SK-N-SH (cell line): ENCODE data around the gene SAMD4B. TPM values are rescaled to one million over a fixed set of nuclear protein-coding genes. Genes with fewer than 3 reads are reported as not detected.
A peak's percentile ranks its signal among the peaks of the same experiment; 100 is the strongest.

Source experiments
- CTCF ChIA-PET: fragments of 300-600, 350-600 bp; formaldehyde crosslinking; extraction: SDS; loops from one replicate; lab custom pipeline; 2021; lab: Yijun Ruan, JAX
- POLR2A ChIA-PET: fragments of 350-600 bp; sonication (Branson Sonifier 250); formaldehyde crosslinking; extraction: SDS; loops from one replicate; lab custom pipeline; 2020; ENCODE audit warnings: antibody characterized with exemption, inconsistent platforms; lab: Yijun Ruan, JAX
- DNase-seq: peaks from one replicate; pipeline ENCODE4 v3.0.0; 2012
- H2AFZ ChIP-seq: fragments of 200-600 bp; sonication (generic); 2 replicates; pipeline ENCODE4 v1.8.1; 2016; ENCODE audit warnings: antibody characterized with exemption, mild to moderate bottlenecking, low read depth
- H3F3A ChIP-seq: fragments of 200-600 bp; sonication (generic); replicated peaks from 2 replicates; pipeline ENCODE3; 2016; ENCODE audit warnings: antibody characterized with exemption, mild to moderate bottlenecking; ENCODE audit not compliant: insufficient read depth
- H3K27ac ChIP-seq, 2 experiments: fragments of 200-500 bp in 1 of 2; fragments of 200-600 bp in 1 of 2; sonication (Bioruptor generic) in 1 of 2; sonication (generic), shearing (Covaris generic) in 1 of 2; 2 replicates each; pipeline versions ENCODE4 v1.5.1 to v1.6.1; 2014 to 2016; ENCODE audit warnings: low read depth in 2 of 2, inconsistent platforms in 1 of 2, low read length in 1 of 2, mild to moderate bottlenecking in 1 of 2, mixed read lengths in 1 of 2
- H3K27me3 ChIP-seq: fragments of 200-600 bp; sonication (generic), shearing (Covaris generic); 2 replicates; pipeline ENCODE4 v1.6.1; 2016; ENCODE audit warnings: mixed run types; ENCODE audit not compliant: insufficient read depth
- H3K36me3 ChIP-seq, 2 experiments: fragments of 200-500 bp in 1 of 2; fragments of 200-600 bp in 1 of 2; sonication (Bioruptor generic) in 1 of 2; sonication (generic) in 1 of 2; replicated peaks in 1 of 2; 2 replicates each; pipeline versions ENCODE3 to v1.5.1; 2014 to 2016; ENCODE audit warnings: low read length in 1 of 2, mild to moderate bottlenecking in 1 of 2; ENCODE audit not compliant: insufficient read depth in 2 of 2, control insufficient read depth in 1 of 2
- H3K4me1 ChIP-seq, 2 experiments: fragments of 200-500 bp in 1 of 2; fragments of 200-600 bp in 1 of 2; sonication (Bioruptor generic) in 1 of 2; sonication (generic), shearing (Covaris generic) in 1 of 2; 2 replicates each; pipeline versions ENCODE4 v1.5.1 to v1.6.1; 2014 to 2016; ENCODE audit warnings: low read depth in 1 of 2, low read length in 1 of 2, mixed run types in 1 of 2; ENCODE audit not compliant: insufficient read depth in 2 of 2, control insufficient read depth in 1 of 2
- H3K4me2 ChIP-seq: fragments of 200-600 bp; sonication (generic), shearing (Covaris generic); 2 replicates; pipeline ENCODE4 v1.6.1; 2017; ENCODE audit warnings: mixed run types
- H3K4me3 ChIP-seq, 2 experiments: fragments of 200-500 bp in 1 of 2; fragments of 200-600 bp in 1 of 2; sonication (Bioruptor generic) in 1 of 2; sonication (generic), shearing (Covaris generic) in 1 of 2; 2 replicates each; pipeline versions ENCODE4 v1.5.1 to v1.8.1; 2014 to 2016; ENCODE audit warnings: low read depth in 2 of 2, inconsistent platforms in 1 of 2, low read length in 1 of 2, mild to moderate bottlenecking in 1 of 2, mixed read lengths in 1 of 2, moderate library complexity in 1 of 2
- H3K79me2 ChIP-seq: fragments of 200-600 bp; sonication (generic); 2 replicates; pipeline ENCODE4 v1.8.1; 2017; ENCODE audit warnings: mild to moderate bottlenecking; ENCODE audit not compliant: insufficient read depth
- H3K9ac ChIP-seq: fragments of 200-600 bp; sonication (generic); 2 replicates; pipeline ENCODE4 v1.6.1; 2017; ENCODE audit warnings: mixed run types
- H3K9me2 ChIP-seq: fragments of 200-600 bp; sonication (generic); 2 replicates; pipeline ENCODE4 v1.6.1; 2017; ENCODE audit warnings: mixed run types
- H3K9me3 ChIP-seq: fragments of 200-600 bp; sonication (generic); 2 replicates; pipeline ENCODE4 v1.6.1; 2017; ENCODE audit warnings: mixed run types, mild to moderate bottlenecking, moderate library complexity
- H4K20me1 ChIP-seq: fragments of 200-600 bp; sonication (generic); 2 replicates; pipeline ENCODE4 v1.6.1; 2017; ENCODE audit warnings: mild to moderate bottlenecking, mixed run types; ENCODE audit not compliant: insufficient read depth
- CTCF ChIP-seq: fragments of 200-600 bp; sonication (generic); IDR thresholded peaks from 2 replicates; pipeline ENCODE4 v1.6.1; 2017; ENCODE audit warnings: antibody characterized with exemption, mild to moderate bottlenecking, moderate library complexity
- MXI1 ChIP-seq: IDR thresholded peaks from 2 replicates; pipeline ENCODE4 v1.6.1; 2012; ENCODE audit warnings: mild to moderate bottlenecking, low read depth, low read length, improper control_type of control experiment
- NFIC ChIP-seq: IDR thresholded peaks from 2 replicates; pipeline ENCODE4 v1.4.0; 2012; ENCODE audit warnings: borderline replicate concordance
- NRF1 ChIP-seq: IDR thresholded peaks from 2 replicates; pipeline ENCODE4 v1.6.1; 2012; ENCODE audit warnings: low read depth, mild to moderate bottlenecking, low read length
- POLR2AphosphoS5 ChIP-seq: IDR thresholded peaks from 2 replicates; pipeline ENCODE4 v1.6.1; 2012; ENCODE audit warnings: low read depth, low read length
- RAD21 ChIP-seq: IDR thresholded peaks from 2 replicates; pipeline ENCODE4 v1.6.1; 2012; ENCODE audit warnings: mild to moderate bottlenecking, low read length
- RCOR1 ChIP-seq: fragments of 150-350 bp; IDR thresholded peaks from 2 replicates; pipeline ENCODE4 v1.6.1; 2017; ENCODE audit warnings: antibody characterized with exemption, low read length
- REST ChIP-seq: IDR thresholded peaks from 2 replicates; pipeline ENCODE4 v1.6.1; 2012; ENCODE audit warnings: mild to moderate bottlenecking, low read depth, low read length, moderate library complexity
- SIN3A ChIP-seq: IDR thresholded peaks from 2 replicates; pipeline ENCODE4 v1.6.1; 2012; ENCODE audit warnings: low read depth, mild to moderate bottlenecking, low read length, moderate library complexity, borderline replicate concordance
- SMC3 ChIP-seq: IDR thresholded peaks from 2 replicates; pipeline ENCODE4 v1.6.1; 2012; ENCODE audit warnings: low read depth, low read length, improper control_type of control experiment
- TEAD4 ChIP-seq: IDR thresholded peaks from 2 replicates; pipeline ENCODE4 v1.4.0; 2012; ENCODE audit warnings: mild to moderate bottlenecking, borderline replicate concordance; ENCODE audit not compliant: insufficient read depth
- USF1 ChIP-seq: IDR thresholded peaks from 2 replicates; pipeline ENCODE4 v1.4.0; 2012; ENCODE audit warnings: low read depth, borderline replicate concordance
- YY1 ChIP-seq: IDR thresholded peaks from 2 replicates; pipeline ENCODE4 v1.4.0; 2012; ENCODE audit warnings: low read depth, mild to moderate bottlenecking
- ZBTB33 ChIP-seq: IDR thresholded peaks from 2 replicates; pipeline ENCODE4 v1.4.0; 2012; ENCODE audit warnings: low read depth, borderline replicate concordance
- WGBS: methylation state at CpG from one replicate; pipeline ENCODE4 v1.1.6; 2017; ENCODE audit warnings: low lambda C conversion rate; 5-methylcytosine and 5-hydroxymethylcytosine counted together
- polyA plus RNA-seq, 3 experiments: library from polyadenylated mRNA; depleted of rRNA; stranded (reverse); fragments of >200 nt; gene quantifications; 2 replicates each; pipeline ENCODE4 v1.2.3, GENCODE V29; 2012

SAMD4B gene
- polyA plus RNA-seq, 1 of the 3 experiments (the other 2 are of a cell fraction), result 83.0 TPM

GRCh38 chr19:39390751-39391437, 48.7 kb downstream of the SAMD4B start, which contains the start of the genes MED29 and PAF1 (continued):
- TF ChIP-seq ZBTB33, result no peak
- no peak for TF ChIP-seq USF1
- peak; percentile 88; the same call in 1 of the 2 replicates for TF ChIP-seq YY1
- TF ChIP-seq NRF1, result no peak
- TF ChIP-seq SMC3, result no peak; the same call in 1 of the 2 replicates
- no peak for TF ChIP-seq REST
- TF ChIP-seq TEAD4, result no peak

- CTCF ChIA-PET, result interaction anchor here (0.5 to 6.5 kb wide), 27 partner anchors 10 to 763 kb away, joined by 3 to 106 read pairs (median 4); partner anchors contain the start of genes EID2B, PLEKHG2, RPS16 and SAMD4B
- H3K4me2 ChIP-seq, result peak overlapping the region; percentile 57
These were observed 55.4 kb downstream of the SAMD4B start for GRCh38 chr19:39397360-39398296.

More at GRCh38 chr19:39397360-39398296, 55.4 kb downstream of the SAMD4B start:
- Histone ChIP-seq H3K27ac (peak overlapping the region in 1 of 2 experiments; percentile 77; a peak in 3 of 4 replicates), H3K9me2 (no peaks in the 10 kb centered on the region), H3K9ac (peak overlapping the region; percentile 47; the same call in 1 of the 2 replicates), H3K27me3 (no peaks in the 10 kb centered on the region), H3K36me3 (peaks cover 3 to 7% of the 10 kb centered on the region in 2 experiments), H2AFZ (no peak overlapping the region), H3K79me2 (peaks cover 29% of the 10 kb centered on the region), H3K4me1 (peaks cover 12 to 24% of the 10 kb centered on the region in 2 experiments; a peak in 3 of 4 replicates), H3K9me3 (no peaks in the 10 kb centered on the region), H3K4me3 (peak overlapping the region in 1 of 2 experiments; percentile 35; a peak in 1 of 4 replicates), H3F3A (peaks cover 30% of the 10 kb centered on the region), H4K20me1 (no peaks in the 10 kb centered on the region)
- POLR2A ChIA-PET, result interaction anchor here (0.7 to 1.3 kb wide), 3 partner anchors 9 to 38 kb away, joined by 3 to 8 read pairs (median 4); partner anchors contain the start of genes RPS16 and ZFP36
- WGBS, result 32% methylated on average over 15 of the region's 17 CpGs
- peak; percentile 92 for DNase-seq
- TF ChIP-seq MXI1, result no peak
- peak; percentile 91 for TF ChIP-seq CTCF
- TF ChIP-seq RCOR1, result no peak
- peak; percentile 54; the same call in 1 of the 2 replicates for TF ChIP-seq SIN3A
- TF ChIP-seq SMC3, result peak; percentile 98
- no peak for TF ChIP-seq NFIC
- 0 out of 2 replicates have a peak, but pooled peaks have one; percentile 22 for TF ChIP-seq POLR2AphosphoS5
- peak; percentile 15; the same call in 1 of the 2 replicates for TF ChIP-seq NRF1
- peak; percentile 90 for TF ChIP-seq RAD21
